Activated naive CD8-positive, alpha-beta T cell (primary cell): Measurements from ENCODE around the gene E2F7.
"Not testable (repeated sequence)": the region's sequence is repeated elsewhere in the genome, so short reads cannot be mapped to it uniquely, and the experiment has no call there.

Source experiments
- H3K27ac Mint-ChIP-seq: one replicate; pipeline ENCODE4 v1.8.0; 2021; ENCODE audit warnings: mixed read lengths
- H3K27me3 Mint-ChIP-seq: one replicate; pipeline ENCODE4 v1.8.0; 2021; ENCODE audit warnings: mixed read lengths
- H3K36me3 Mint-ChIP-seq: one replicate; pipeline ENCODE4 v1.8.0; 2021; ENCODE audit warnings: mixed read lengths
- H3K4me1 Mint-ChIP-seq: one replicate; pipeline ENCODE4 v1.8.0; 2021; ENCODE audit warnings: low read depth, mixed read lengths
- H3K4me3 Mint-ChIP-seq: one replicate; pipeline ENCODE4 v1.8.0; 2021; ENCODE audit warnings: mild to moderate bottlenecking, mixed read lengths
- H3K9me3 Mint-ChIP-seq: one replicate; pipeline ENCODE4 v1.8.0; 2021; ENCODE audit warnings: low read depth, mixed read lengths

Gene E2F7

GRCh38 chr12:77079631-77080030 lies 14.3 kb upstream of the E2F7 start:
- Mint-ChIP-seq H3K27ac (no peak overlapping the region), H3K27me3 (peaks cover 4% of the 10 kb centered on the region), H3K4me3 (no peak overlapping the region), H3K36me3 (peaks cover 3% of the 10 kb centered on the region), H3K4me1 (no peaks in the 10 kb centered on the region), H3K9me3 (no peaks in the 10 kb centered on the region)

GRCh38 chr12:77078231-77078630 lies 12.9 kb upstream of the E2F7 start:
- Mint-ChIP-seq H3K36me3 (peaks cover 3% of the 10 kb centered on the region), H3K9me3 (no peaks in the 10 kb centered on the region), H3K4me1 (no peaks in the 10 kb centered on the region), H3K4me3 (no peak overlapping the region), H3K27me3 (peaks cover 6% of the 10 kb centered on the region), H3K27ac (no peak overlapping the region)

- no peak overlapping the region for H3K4me3 Mint-ChIP-seq
These were observed 11.5 kb upstream of the E2F7 start for GRCh38 chr12:77076886-77077285.

GRCh38 chr12:77073894-77074293 lies 8.5 kb upstream of the E2F7 start:
- H3K4me1 Mint-ChIP-seq, H3K36me3 Mint-ChIP-seq, H3K4me3 Mint-ChIP-seq, H3K27me3 Mint-ChIP-seq, H3K9me3 Mint-ChIP-seq, H3K27ac Mint-ChIP-seq: not testable (repeated sequence)

More at GRCh38 chr12:77076886-77077285, 11.5 kb upstream of the E2F7 start:
- Mint-ChIP-seq H3K4me1 (no peaks in the 10 kb centered on the region), H3K36me3 (peaks cover 3% of the 10 kb centered on the region), H3K27me3 (peaks cover 6% of the 10 kb centered on the region), H3K27ac (no peak overlapping the region), H3K9me3 (no peaks in the 10 kb centered on the region)

GRCh38 chr12:77072833-77073495 lies 7.6 kb upstream of the E2F7 start:
- H3K27me3 Mint-ChIP-seq = peaks cover 8% of the 10 kb centered on the region
- H3K36me3 Mint-ChIP-seq = peaks cover 2% of the 10 kb centered on the region
- no peaks in the 10 kb centered on the region for H3K4me1 Mint-ChIP-seq
- no peaks in the 10 kb centered on the region for H3K9me3 Mint-ChIP-seq
- no peak overlapping the region for H3K4me3 Mint-ChIP-seq
- no peak overlapping the region for H3K27ac Mint-ChIP-seq

GRCh38 chr12:77070800-77071449 lies 5.6 kb upstream of the E2F7 start:
- Mint-ChIP-seq H3K4me1 (peaks cover 3% of the 10 kb centered on the region), H3K27me3 (peaks cover 12% of the 10 kb centered on the region), H3K9me3 (no peaks in the 10 kb centered on the region), H3K4me3 (no peak overlapping the region), H3K27ac (no peak overlapping the region), H3K36me3 (no peaks in the 10 kb centered on the region)

- H3K4me1 Mint-ChIP-seq = peaks cover 4% of the 10 kb centered on the region
- no peak overlapping the region for H3K4me3 Mint-ChIP-seq
- no peaks in the 10 kb centered on the region for H3K9me3 Mint-ChIP-seq
- H3K27me3 Mint-ChIP-seq = peaks cover 12% of the 10 kb centered on the region
- no peak overlapping the region for H3K27ac Mint-ChIP-seq
- no peaks in the 10 kb centered on the region for H3K36me3 Mint-ChIP-seq
These were observed 5.0 kb upstream of the E2F7 start for GRCh38 chr12:77070382-77070781.

- H3K27ac Mint-ChIP-seq = no peak overlapping the region
- peaks cover 38% of the 10 kb centered on the region for H3K27me3 Mint-ChIP-seq
- peak overlapping the region; percentile 85 for H3K4me3 Mint-ChIP-seq
- peaks cover 10% of the 10 kb centered on the region for H3K4me1 Mint-ChIP-seq
- no peaks in the 10 kb centered on the region for H3K9me3 Mint-ChIP-seq
- no peaks in the 10 kb centered on the region for H3K36me3 Mint-ChIP-seq
These were observed 441 bp downstream of the E2F7 start for GRCh38 chr12:77064896-77065360.

GRCh38 chr12:77062846-77063461 lies 2.4 kb downstream of the E2F7 start:
- no peaks in the 10 kb centered on the region for H3K9me3 Mint-ChIP-seq
- H3K27me3 Mint-ChIP-seq = peaks cover 32% of the 10 kb centered on the region
- H3K4me1 Mint-ChIP-seq = peaks cover 10% of the 10 kb centered on the region
- H3K4me3 Mint-ChIP-seq = no peak overlapping the region
- H3K27ac Mint-ChIP-seq = no peak overlapping the region
- no peaks in the 10 kb centered on the region for H3K36me3 Mint-ChIP-seq

- no peak overlapping the region for H3K27ac Mint-ChIP-seq
- H3K4me1 Mint-ChIP-seq = peaks cover 10% of the 10 kb centered on the region
- H3K4me3 Mint-ChIP-seq = no peak overlapping the region
- H3K36me3 Mint-ChIP-seq = no peaks in the 10 kb centered on the region
- peaks cover 29% of the 10 kb centered on the region for H3K27me3 Mint-ChIP-seq
- H3K9me3 Mint-ChIP-seq = no peaks in the 10 kb centered on the region
These were observed 3.0 kb downstream of the E2F7 start for GRCh38 chr12:77062396-77062795.

- H3K4me1 Mint-ChIP-seq = peaks cover 6% of the 10 kb centered on the region
These were observed 4.5 kb downstream of the E2F7 start for GRCh38 chr12:77060883-77061240.

GRCh38 chr12:77060136-77060882 lies 5.1 kb downstream of the E2F7 start:
- H3K4me1 Mint-ChIP-seq = peaks cover 6% of the 10 kb centered on the region
- no peaks in the 10 kb centered on the region for H3K36me3 Mint-ChIP-seq
- no peak overlapping the region for H3K27ac Mint-ChIP-seq
- no peak overlapping the region for H3K4me3 Mint-ChIP-seq
- peaks cover 28% of the 10 kb centered on the region for H3K27me3 Mint-ChIP-seq
- H3K9me3 Mint-ChIP-seq = no peaks in the 10 kb centered on the region

More at GRCh38 chr12:77060883-77061240, 4.5 kb downstream of the E2F7 start:
- Mint-ChIP-seq H3K4me3 (no peak overlapping the region), H3K27ac (no peak overlapping the region), H3K36me3 (no peaks in the 10 kb centered on the region), H3K27me3 (peaks cover 28% of the 10 kb centered on the region), H3K9me3 (no peaks in the 10 kb centered on the region)

GRCh38 chr12:77058740-77059139 lies 6.6 kb downstream of the E2F7 start:
- no peaks in the 10 kb centered on the region for H3K9me3 Mint-ChIP-seq
- H3K27me3 Mint-ChIP-seq = peaks cover 22% of the 10 kb centered on the region
- no peak overlapping the region for H3K27ac Mint-ChIP-seq
- H3K4me1 Mint-ChIP-seq = no peaks in the 10 kb centered on the region
- no peak overlapping the region for H3K4me3 Mint-ChIP-seq
- H3K36me3 Mint-ChIP-seq = no peaks in the 10 kb centered on the region

GRCh38 chr12:77054851-77055250 lies 10.5 kb downstream of the E2F7 start:
- no peaks in the 10 kb centered on the region for H3K9me3 Mint-ChIP-seq
- H3K27me3 Mint-ChIP-seq = peaks cover 1% of the 10 kb centered on the region

GRCh38 chr12:77053259-77053658 lies 12.1 kb downstream of the E2F7 start:
- Mint-ChIP-seq H3K4me3 (no peak overlapping the region), H3K36me3 (no peaks in the 10 kb centered on the region), H3K27ac (no peak overlapping the region), H3K4me1 (no peaks in the 10 kb centered on the region), H3K27me3 (peaks cover 1% of the 10 kb centered on the region), H3K9me3 (no peaks in the 10 kb centered on the region)

More at GRCh38 chr12:77054851-77055250, 10.5 kb downstream of the E2F7 start:
- Mint-ChIP-seq H3K27ac (no peak overlapping the region), H3K4me3 (no peak overlapping the region), H3K36me3 (no peaks in the 10 kb centered on the region), H3K4me1 (no peaks in the 10 kb centered on the region)
